H9 (cell line): ENCODE data around the gene SRGAP1. TPM values are rescaled to one million over a fixed set of nuclear protein-coding genes. Genes with fewer than 3 reads are reported as not detected.

Experiments
- DNase-seq: peaks from one replicate; pipeline ENCODE4 v3.0.0-alpha.2; 2017
- H2AFZ ChIP-seq: one replicate; pipeline ENCODE4 v1.6.1; 2013; ENCODE audit warnings: mild to moderate bottlenecking, low read length, control low read depth, moderate library complexity
- H2AK5ac ChIP-seq: 2 replicates; pipeline ENCODE4 v1.6.1; 2013; ENCODE audit warnings: low read length, control low read depth, mixed read lengths; ENCODE audit not compliant: insufficient read length
- H2BK120ac ChIP-seq: one replicate; pipeline ENCODE4 v1.6.1; 2013; ENCODE audit warnings: low read depth, mild to moderate bottlenecking, low read length, control low read depth, inconsistent platforms; ENCODE audit not compliant: poor library complexity, severe bottlenecking
- H2BK12ac ChIP-seq: 2 replicates; pipeline ENCODE4 v1.6.1; 2013; ENCODE audit warnings: low read length, control low read depth, mixed read lengths, low read depth; ENCODE audit not compliant: insufficient read length
- H2BK15ac ChIP-seq: 2 replicates; pipeline ENCODE4 v1.6.1; 2013; ENCODE audit warnings: low read depth, low read length, control low read depth
- H2BK20ac ChIP-seq: one replicate; pipeline ENCODE4 v1.6.1; 2013; ENCODE audit warnings: low read depth, mild to moderate bottlenecking, low read length, control low read depth, inconsistent platforms; ENCODE audit not compliant: poor library complexity, severe bottlenecking
- H2BK5ac ChIP-seq: 2 replicates; pipeline ENCODE4 v1.6.1; 2013; ENCODE audit warnings: low read length, control low read depth, mixed read lengths; ENCODE audit not compliant: insufficient read length
- H3K14ac ChIP-seq: 2 replicates; pipeline ENCODE4 v1.6.1; 2013; ENCODE audit warnings: low read length, control low read depth; ENCODE audit not compliant: insufficient read depth
- H3K18ac ChIP-seq: 2 replicates; pipeline ENCODE4 v1.6.1; 2013; ENCODE audit warnings: low read depth, mild to moderate bottlenecking, mixed read lengths, low read length, control low read depth; ENCODE audit not compliant: insufficient read length
- H3K23ac ChIP-seq: 2 replicates; pipeline ENCODE4 v1.6.1; 2013; ENCODE audit warnings: low read length, control low read depth, mixed read lengths, low read depth; ENCODE audit not compliant: insufficient read length
- H3K23me2 ChIP-seq: 2 replicates; pipeline ENCODE4 v1.6.1; 2013; ENCODE audit warnings: low read depth, mild to moderate bottlenecking, mixed read lengths, low read length, control low read depth; ENCODE audit not compliant: insufficient read length, poor library complexity, severe bottlenecking
- H3K27ac ChIP-seq: 2 replicates; pipeline ENCODE4 v1.5.1; 2013; ENCODE audit warnings: low read length, control low read depth, mixed read lengths, low read depth; ENCODE audit not compliant: insufficient read length
- H3K27me3 ChIP-seq: 2 replicates; pipeline ENCODE4 v1.6.1; 2013; ENCODE audit warnings: low read length, control low read depth, inconsistent platforms; ENCODE audit not compliant: insufficient read depth
- H3K4ac ChIP-seq: 2 replicates; pipeline ENCODE4 v1.6.1; 2013; ENCODE audit warnings: low read depth, mild to moderate bottlenecking, control low read depth, inconsistent platforms, low read length, moderate library complexity
- H3K4me1 ChIP-seq: 2 replicates; pipeline ENCODE4 v1.6.1; 2013; ENCODE audit warnings: low read length, control low read depth, inconsistent platforms; ENCODE audit not compliant: insufficient read depth
- H3K4me2 ChIP-seq: 2 replicates; pipeline ENCODE4 v1.6.1; 2013; ENCODE audit warnings: low read length, control low read depth, mixed read lengths; ENCODE audit not compliant: insufficient read length, insufficient read depth
- H3K56ac ChIP-seq: 2 replicates; pipeline ENCODE4 v1.6.1; 2013; ENCODE audit warnings: low read depth, mild to moderate bottlenecking, mixed read lengths, low read length, control low read depth; ENCODE audit not compliant: insufficient read length
- H3K79me1 ChIP-seq: 2 replicates; pipeline ENCODE4 v1.6.1; 2013; ENCODE audit warnings: low read depth, mild to moderate bottlenecking, moderate library complexity, low read length, control low read depth, inconsistent platforms; ENCODE audit not compliant: insufficient read depth, poor library complexity, severe bottlenecking
- H3K79me2 ChIP-seq: 2 replicates; pipeline ENCODE4 v1.6.1; 2013; ENCODE audit warnings: low read length, control low read depth, inconsistent platforms; ENCODE audit not compliant: insufficient read depth
- H3K9ac ChIP-seq: 2 replicates; pipeline ENCODE4 v1.6.1; 2013; ENCODE audit warnings: low read length, control low read depth, mixed read lengths; ENCODE audit not compliant: insufficient read length; ENCODE audit errors: extremely low read depth
- H3K9me3 ChIP-seq: one replicate; pipeline ENCODE4 v1.6.1; 2013; ENCODE audit warnings: low read depth, low read length, inconsistent platforms; ENCODE audit not compliant: control insufficient read depth
- H3T11ph ChIP-seq: one replicate; pipeline ENCODE4 v1.6.1; 2013; ENCODE audit warnings: mild to moderate bottlenecking, low read length, control low read depth, inconsistent platforms
- H4K20me1 ChIP-seq: one replicate; pipeline ENCODE4 v1.6.1; 2013; ENCODE audit not compliant: control insufficient read depth, insufficient read length, insufficient read depth
- H4K5ac ChIP-seq: 2 replicates; pipeline ENCODE4 v1.6.1; 2013; ENCODE audit warnings: low read depth, mild to moderate bottlenecking, mixed read lengths, low read length, control low read depth; ENCODE audit not compliant: insufficient read length
- H4K8ac ChIP-seq: replicated peaks from 2 replicates; pipeline ENCODE4 v1.6.1; 2013; ENCODE audit warnings: low read length, control low read depth, mixed read lengths, low read depth; ENCODE audit not compliant: insufficient read length
- H4K91ac ChIP-seq: 2 replicates; pipeline ENCODE4 v1.6.1; 2013; ENCODE audit warnings: low read depth, mild to moderate bottlenecking, moderate library complexity, mixed read lengths, low read length, control low read depth; ENCODE audit not compliant: insufficient read length
- H3K27ac Mint-ChIP-seq, 3 experiments: 2 replicates in 2 of 3; 3 replicates in 1 of 3; pipeline ENCODE4 v1.8.0; 2020 to 2021; ENCODE audit warnings: mixed read lengths in 3 of 3, mild to moderate bottlenecking in 1 of 3, moderate library complexity in 1 of 3
- H3K27me3 Mint-ChIP-seq: 2 replicates; pipeline ENCODE4 v1.8.0; 2021; ENCODE audit warnings: low read depth, mild to moderate bottlenecking, moderate library complexity, mixed read lengths
- H3K36me3 Mint-ChIP-seq, 3 experiments: 2 replicates in 2 of 3; 3 replicates in 1 of 3; pipeline ENCODE4 v1.8.0; 2020 to 2021; ENCODE audit warnings: low read depth in 3 of 3, mixed read lengths in 3 of 3; ENCODE audit not compliant: insufficient read depth in 1 of 3
- H3K4me1 Mint-ChIP-seq, 2 experiments: 2 replicates each; pipeline ENCODE4 v1.8.0; 2020; ENCODE audit warnings: mixed read lengths in 2 of 2
- H3K4me3 Mint-ChIP-seq, 2 experiments: 2 replicates in 1 of 2; 3 replicates in 1 of 2; pipeline ENCODE4 v1.8.0; 2020 to 2021; ENCODE audit warnings: mild to moderate bottlenecking in 2 of 2, mixed read lengths in 2 of 2, moderate library complexity in 1 of 2
- H3K9me3 Mint-ChIP-seq, 2 experiments: 2 replicates in 1 of 2; 3 replicates in 1 of 2; pipeline ENCODE4 v1.8.0; 2020; ENCODE audit warnings: mild to moderate bottlenecking in 2 of 2, mixed read lengths in 2 of 2, moderate library complexity in 1 of 2
- CTCF ChIP-seq: fragments of 200-600 bp; sonication (generic); conservative IDR thresholded peaks from 3 replicates; pipeline ENCODE4 v1.8.0; 2021; ENCODE audit warnings: antibody characterized with exemption, mild to moderate bottlenecking
- WGBS: extraction: QIAGEN DNeasy Blood & Tissue Kit; methylation state at CpG from one replicate; pipeline ENCODE4 v1.1.7; 2013; ENCODE audit warnings: missing lambda C conversion rate, low lambda C conversion rate, mixed read lengths; ENCODE audit not compliant: insufficient read length; ENCODE audit errors: extremely low coverage; 5-methylcytosine and 5-hydroxymethylcytosine counted together
- total RNA-seq: library from RNA; stranded (reverse); gene quantifications from 2 replicates; pipeline ENCODE4 v1.2.1, GENCODE V29; 2021

SRGAP1 gene
- total RNA-seq, 1 experiment from 2014 or later = 4.8 TPM

- no peaks in the 10 kb centered on the region for H4K20me1 ChIP-seq
- H3K23ac ChIP-seq = no peak overlapping the region
- no peak overlapping the region for H2BK20ac ChIP-seq
- no peak overlapping the region for H3K9ac ChIP-seq
- H3K4ac ChIP-seq = no peak overlapping the region
- peaks cover 9 to 13% of the 10 kb centered on the region in 2 experiments for H3K4me1 Mint-ChIP-seq
- H2AK5ac ChIP-seq = no peak overlapping the region
- H3K27me3 Mint-ChIP-seq = no peaks in the 10 kb centered on the region
- H3K14ac ChIP-seq = no peak overlapping the region
- H2BK15ac ChIP-seq = no peak overlapping the region
- no peak for DNase-seq
- peaks cover 5% of the 10 kb centered on the region; the same call in 1 of the 2 replicates for H3K4me1 ChIP-seq
- H3K9me3 ChIP-seq = no peaks in the 10 kb centered on the region
- no peaks in the 10 kb centered on the region for H3K23me2 ChIP-seq
- no peak overlapping the region for H3K56ac ChIP-seq
- H3K27me3 ChIP-seq = no peaks in the 10 kb centered on the region
- H4K5ac ChIP-seq = no peak overlapping the region
- H2AFZ ChIP-seq = no peak overlapping the region
- TF ChIP-seq CTCF = no peak
- no peak overlapping the region for H3K27ac ChIP-seq
- H3K18ac ChIP-seq = no peak overlapping the region
- H3K9me3 Mint-ChIP-seq = no peaks in the 10 kb centered on the region
- H3K36me3 Mint-ChIP-seq = no peaks in the 10 kb centered on the region; a peak in 1 of 7 replicates
- H3T11ph ChIP-seq = no peak overlapping the region
- no peak overlapping the region for H4K8ac ChIP-seq
- no peak overlapping the region for H3K4me2 ChIP-seq
- WGBS = no CpG with 5 or more reads among the region's 4 CpGs
- no peaks in the 10 kb centered on the region for H3K79me1 ChIP-seq
- H4K91ac ChIP-seq = no peak overlapping the region
- H3K79me2 ChIP-seq = no peaks in the 10 kb centered on the region
- no peak overlapping the region for H2BK12ac ChIP-seq
- no peak overlapping the region for H3K27ac Mint-ChIP-seq
- H3K4me3 Mint-ChIP-seq = no peak overlapping the region
- H2BK120ac ChIP-seq = no peak overlapping the region
- H2BK5ac ChIP-seq = no peak overlapping the region
Observed at GRCh38 chr12:64092507-64093196, 248.2 kb downstream of the SRGAP1 start.
